Left cardiac atrium (tissue), 4 donors: ENCODE results near the gene NLRP6. TPM values are rescaled to one million over a fixed set of nuclear protein-coding genes. Genes with fewer than 3 reads are reported as not detected.
A peak's percentile ranks its signal among the peaks of the same experiment; 100 is the strongest.

Source experiments
- ATAC-seq, 2 donors: fragments of 200-7000 bp; cut with Tn5 transposase; one replicate each; pipeline ENCODE4 v1.9.1; 2020; ENCODE audit warnings: mild to moderate bottlenecking in 2 of 2, moderate library complexity in 2 of 2
- DNase-seq: peaks from one replicate; pipeline ENCODE4 v3.0.0-alpha.2; 2020
- intact Hi-C, 2 donors: fragments of 100-400 bp; cut with DNase I; formaldehyde crosslinking; loops; one replicate each; pipeline versions ENCODE4 v1.14.1 to v1.15.1; 2022 to 2023
- total RNA-seq, 2 donors: library from RNA; stranded (reverse); fragmentation: NEBNext Ultra II Directional; extraction: Animal tissue kit (Norgen Biotek cat#: 25700); gene quantifications; one replicate each; pipeline ENCODE4 v1.2.1, GENCODE V29; 2021
- donor health status: DM: no; HTN: yes; CAD: no.
- donor health status: DM: no; HTN: yes; CAD: no; lungs with severe emphysema.
- donor health status: DM: yes; HTN: yes; CAD: no.
- donor health status: Dilated cardiomyopathy.

NLRP6 gene
- total RNA-seq, 2 donors from 2014 or later, result 0.16 to 0.62 TPM

GRCh38 chr11:289398-289711 is 11.1 kb downstream of the NLRP6 start:
- peak; percentile 6 to 18 for ATAC-seq
- DNase-seq, result no peak

GRCh38 chr11:289712-290620 is 11.8 kb downstream of the NLRP6 start:
- intact Hi-C loops, result loop anchor here in 1 of 2 donors (10.0 kb wide), 1 partner anchor 55 kb away; the partner anchor contains the start of genes PSMD13 and SIRT3
- DNase-seq, result peak; percentile 25
- ATAC-seq, result no peak

More at GRCh38 chr11:289398-289711, 11.1 kb downstream of the NLRP6 start:
- intact Hi-C loops, result no loop called here

- DNase-seq (peak; percentile 15), ATAC-seq (no peak)
- intact Hi-C loops, result loop anchor here in 1 of 2 donors (10.0 kb wide), 1 partner anchor 56 kb away; the partner anchor contains the start of genes PSMD13 and SIRT3
These were observed 12.5 kb downstream of the NLRP6 start for GRCh38 chr11:290621-291231.

- DNase-seq, result peak; percentile 22
- intact Hi-C loops, result loop anchor here in 1 of 2 donors (10.0 kb wide), 1 partner anchor 57 kb away; the partner anchor contains the start of genes PSMD13 and SIRT3
- no peak for ATAC-seq
These were observed 13.3 kb downstream of the NLRP6 start for GRCh38 chr11:291281-292210.

DNA sequence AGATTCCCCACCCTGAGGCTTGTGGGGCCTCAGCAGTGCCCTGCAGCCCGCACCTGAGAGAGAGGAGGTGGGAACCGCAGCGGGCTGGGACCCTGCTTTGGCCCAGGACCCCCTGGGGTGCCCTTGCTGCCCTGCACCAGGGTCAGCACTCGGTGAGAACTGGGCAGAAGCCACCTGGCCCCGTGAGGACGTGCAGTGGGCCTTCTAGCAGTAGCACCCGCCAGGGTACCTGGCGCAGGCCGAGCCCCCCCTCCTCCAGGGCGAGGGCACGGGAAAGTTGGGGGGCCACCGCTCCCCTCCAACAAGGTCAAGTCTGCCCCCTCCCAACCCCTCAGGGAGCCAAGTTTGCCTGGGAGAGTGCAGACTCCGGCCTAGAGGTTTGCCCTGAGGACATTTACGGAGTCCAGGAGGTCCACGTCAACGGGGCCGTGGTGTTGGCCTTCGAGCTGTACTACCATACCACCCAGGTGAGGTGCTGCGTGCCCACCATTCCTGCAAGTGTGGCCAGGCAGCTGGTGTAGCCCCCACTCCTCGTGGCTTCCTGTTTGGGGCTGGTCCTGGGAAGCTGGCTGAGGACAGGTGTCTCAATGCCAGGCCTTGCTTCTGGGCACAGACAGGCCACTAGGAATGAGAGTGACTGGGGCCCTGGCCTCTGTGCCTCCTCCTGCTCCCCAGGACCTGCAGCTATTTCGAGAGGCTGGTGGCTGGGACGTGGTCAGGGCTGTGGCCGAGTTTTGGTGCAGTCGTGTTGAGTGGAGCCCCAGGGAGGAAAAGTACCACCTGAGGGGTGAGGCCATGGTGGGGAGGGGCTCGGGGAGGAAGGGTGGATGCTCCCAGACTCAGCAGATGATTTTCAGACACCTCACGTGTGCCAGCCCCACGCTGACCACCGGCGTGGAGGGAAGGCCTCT is 14.3 kb downstream of the NLRP6 start:
- DNase-seq (peak; percentile 18), ATAC-seq (no peak)
- intact Hi-C loops, result loop anchor here in 1 of 2 donors (10.0 kb wide), 1 partner anchor 58 kb away; the partner anchor contains the start of genes PSMD13 and SIRT3

- ATAC-seq, result no peak
- intact Hi-C loops, result loop anchor here in 1 of 2 donors (10.0 kb wide), 1 partner anchor 59 kb away; the partner anchor contains the start of genes PSMD13 and SIRT3
- DNase-seq, result peak; percentile 8
These were observed 15.2 kb downstream of the NLRP6 start for GRCh38 chr11:293271-293851.

GRCh38 chr11:293852-294661 is 15.8 kb downstream of the NLRP6 start:
- intact Hi-C loops, result loop anchor here in 1 of 2 donors (10.0 kb wide), 1 partner anchor 59 kb away; the partner anchor contains the start of genes PSMD13 and SIRT3
- DNase-seq (peak; percentile 20), ATAC-seq (no peak)

- intact Hi-C loops, result loop anchor here in 1 of 2 donors (10.0 kb wide), 1 partner anchor 60 kb away; the partner anchor contains the start of genes PSMD13 and SIRT3
- ATAC-seq, result no peak
- peak; percentile 19 for DNase-seq
These were observed 16.6 kb downstream of the NLRP6 start for GRCh38 chr11:294780-295179.

DNA sequence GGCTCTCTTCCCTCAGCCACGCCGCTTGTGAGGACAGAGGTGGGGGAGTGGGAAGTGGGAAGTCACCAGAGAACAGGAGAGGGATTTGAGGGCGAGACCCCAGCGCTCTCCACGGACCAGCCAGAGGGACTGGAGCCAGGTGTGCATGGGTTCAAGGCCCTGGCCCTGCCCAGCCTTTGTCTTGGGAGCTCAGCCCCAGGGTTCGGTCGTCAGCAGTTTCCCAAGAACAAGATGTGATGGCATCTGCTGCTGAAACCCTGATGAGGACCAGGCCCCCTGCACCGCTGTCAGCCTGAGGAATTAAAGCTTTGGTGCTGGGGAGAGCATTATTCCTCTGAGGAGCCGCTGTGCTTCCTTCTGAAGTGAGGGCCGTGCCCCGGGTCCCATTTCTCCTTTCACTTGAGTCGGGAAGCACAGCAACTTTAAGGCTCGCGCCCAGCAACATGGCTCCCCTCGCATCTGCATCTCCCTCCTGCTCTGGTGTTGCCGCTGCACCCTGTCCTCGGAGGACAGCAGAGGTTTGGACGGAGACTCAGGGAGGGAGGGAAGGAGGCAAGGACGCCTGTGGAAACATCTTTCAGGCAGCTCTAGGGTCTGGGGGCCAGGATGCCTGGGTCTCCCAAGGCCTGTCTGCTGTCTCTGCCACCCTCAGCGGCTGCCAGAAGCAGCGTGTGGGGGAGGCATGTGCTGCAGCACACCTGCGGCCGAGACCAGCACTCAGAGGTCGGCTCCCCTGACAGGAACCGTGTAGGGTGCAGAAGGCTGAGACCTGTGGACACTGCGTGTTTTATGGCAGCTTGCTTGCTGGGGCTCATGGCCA is 17.4 kb downstream of the NLRP6 start:
- intact Hi-C loops, result loop anchor here in 1 of 2 donors (10.0 kb wide), 1 partner anchor 61 kb away; the partner anchor contains the start of genes PSMD13 and SIRT3
- DNase-seq (peak; percentile 17), ATAC-seq (no peak)

- ATAC-seq (no peak), DNase-seq (peak; percentile 23)
- intact Hi-C loops, result loop anchor here in 1 of 2 donors (10.0 kb wide), 1 partner anchor 62 kb away; the partner anchor contains the start of genes PSMD13 and SIRT3
These were observed 18.2 kb downstream of the NLRP6 start for GRCh38 chr11:296171-297050.

GRCh38 chr11:297051-297585 is 18.9 kb downstream of the NLRP6 start:
- ATAC-seq (no peak), DNase-seq (peak; percentile 20)
- intact Hi-C loops, result loop anchor here in 1 of 2 donors (10.0 kb wide), 1 partner anchor 62 kb away; the partner anchor contains the start of genes PSMD13 and SIRT3

GRCh38 chr11:297586-298405 is 19.6 kb downstream of the NLRP6 start:
- peak in 1 of 2 donors; percentile 9 for ATAC-seq
- DNase-seq, result no peak
- intact Hi-C loops, result loop anchor here in 1 of 2 donors (10.0 kb wide), 1 partner anchor 63 kb away; the partner anchor contains the start of genes PSMD13 and SIRT3
